CD8-positive, alpha-beta memory T cell (primary cell): Measurements from ENCODE around the gene PARD3. TPM values are rescaled to one million over a fixed set of nuclear protein-coding genes. Genes with fewer than 3 reads are reported as not detected.

Source experiments
- CTCF ChIA-PET: fragments of 350-600 bp; sonication (Branson Sonifier 250); formaldehyde crosslinking; loops from one replicate; lab custom pipeline; 2021; ENCODE audit warnings: antibody characterized with exemption; lab: Charles Lee
- POLR2A ChIA-PET: fragments of 350-600 bp; sonication (Branson Sonifier 250); formaldehyde crosslinking; loops from one replicate; lab custom pipeline; 2021; ENCODE audit warnings: antibody characterized with exemption; lab: Charles Lee
- DNase-seq, 5 donors: peaks; one replicate each; pipeline versions ENCODE4 v3.0.0 to v3.0.0-alpha.2; 2020 to 2022; ENCODE audit warnings: mixed read lengths in 1 of 5
- H3K27ac ChIP-seq: one replicate; pipeline ENCODE4 v1.7.0; 2013; ENCODE audit warnings: low read depth, mild to moderate bottlenecking, low read length, moderate library complexity
- H3K27me3 ChIP-seq: 2 replicates; pipeline ENCODE4 v1.7.0; 2013; ENCODE audit warnings: low read length, mild to moderate bottlenecking; ENCODE audit not compliant: insufficient read depth, poor library complexity, severe bottlenecking
- H3K36me3 ChIP-seq: 2 replicates; pipeline ENCODE4 v1.7.0; 2013; ENCODE audit warnings: mild to moderate bottlenecking, low read length, moderate library complexity; ENCODE audit not compliant: insufficient read depth
- H3K4me1 ChIP-seq: 2 replicates; pipeline ENCODE4 v1.7.0; 2013; ENCODE audit warnings: mild to moderate bottlenecking, low read length, moderate library complexity; ENCODE audit not compliant: insufficient read depth
- H3K4me3 ChIP-seq: 2 replicates; pipeline ENCODE4 v1.7.0; 2013; ENCODE audit warnings: mild to moderate bottlenecking, low read length
- H3K9me3 ChIP-seq: 2 replicates; pipeline ENCODE4 v1.7.0; 2013; ENCODE audit warnings: mild to moderate bottlenecking, low read length
- H3K27ac Mint-ChIP-seq, 8 donors: one replicate each; pipeline ENCODE4 v1.8.0; 2020 to 2021; ENCODE audit warnings: mixed read lengths in 8 of 8, mild to moderate bottlenecking in 6 of 8, inconsistent platforms in 3 of 8, moderate library complexity in 3 of 8
- H3K27me3 Mint-ChIP-seq, 2 donors: one replicate each; pipeline ENCODE4 v1.8.0; 2020 to 2021; ENCODE audit warnings: mixed read lengths in 2 of 2, mild to moderate bottlenecking in 1 of 2, moderate library complexity in 1 of 2
- H3K36me3 Mint-ChIP-seq, 3 donors: one replicate each; pipeline ENCODE4 v1.8.0; 2020 to 2021; ENCODE audit warnings: mixed read lengths in 3 of 3, inconsistent platforms in 1 of 3, mild to moderate bottlenecking in 1 of 3
- H3K4me1 Mint-ChIP-seq, 3 donors: one replicate each; pipeline ENCODE4 v1.8.0; 2020 to 2021; ENCODE audit warnings: mixed read lengths in 3 of 3, inconsistent platforms in 1 of 3, mild to moderate bottlenecking in 1 of 3
- H3K4me3 Mint-ChIP-seq, 7 donors: one replicate each; pipeline ENCODE4 v1.8.0; 2020 to 2021; ENCODE audit warnings: mixed read lengths in 7 of 7, mild to moderate bottlenecking in 6 of 7, moderate library complexity in 4 of 7, inconsistent platforms in 2 of 7
- H3K9me3 Mint-ChIP-seq, 5 donors: one replicate each; pipeline ENCODE4 v1.8.0; 2020 to 2022; ENCODE audit warnings: mixed read lengths in 5 of 5, mild to moderate bottlenecking in 3 of 5, moderate library complexity in 2 of 5, inconsistent platforms in 1 of 5
- polyA plus RNA-seq: library from polyadenylated mRNA; unstranded; fragments of 300-500 nt; fragmentation: Illumina TruSeq; gene quantifications from one replicate; pipeline ENCODE4 v1.2.3, GENCODE V29; 2021
- total RNA-seq, 2 experiments: library from RNA; stranded (reverse); gene quantifications; one replicate each; pipeline ENCODE4 v1.2.3, GENCODE V29; 2021

The PARD3 gene
- total and polyA plus RNA-seq, 3 experiments from 2014 or later = 0.27 to 0.46 TPM; not detected in 1

DNA sequence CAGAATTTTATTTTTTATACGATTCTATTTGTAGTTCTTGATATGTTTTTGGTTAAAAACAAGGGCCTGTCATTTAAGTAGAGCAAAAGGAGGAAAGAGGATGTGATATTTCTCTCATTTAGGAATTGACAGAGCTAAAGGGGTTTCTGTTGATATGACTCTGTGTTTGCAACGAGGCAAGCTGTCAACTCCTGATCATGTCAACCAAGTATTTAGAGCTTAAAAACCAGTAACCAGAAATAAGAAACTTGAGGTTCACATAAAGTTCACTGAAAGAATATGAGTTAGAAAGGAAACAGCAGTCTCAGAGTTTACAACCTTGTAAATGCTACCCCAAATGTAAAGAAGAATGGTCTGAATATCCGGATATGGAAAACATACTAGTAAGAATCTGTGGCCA, 434.2 kb downstream of the PARD3 start:
- H3K9me3 Mint-ChIP-seq = peaks cover 0 to 6% (median 0%) of the 10 kb centered on the region in 5 donors
- peaks cover 0 to 2% of the 10 kb centered on the region in 2 donors for H3K27me3 Mint-ChIP-seq
- CTCF ChIA-PET = no interaction called here
- Histone ChIP-seq H3K4me3 (no peak overlapping the region), H3K36me3 (no peaks in the 10 kb centered on the region), H3K27ac (no peak overlapping the region), H3K9me3 (no peaks in the 10 kb centered on the region), H3K4me1 (no peaks in the 10 kb centered on the region), H3K27me3 (no peaks in the 10 kb centered on the region)
- no peak overlapping the region for H3K4me3 Mint-ChIP-seq
- no peaks in the 10 kb centered on the region for H3K4me1 Mint-ChIP-seq
- POLR2A ChIA-PET = no interaction called here
- H3K27ac Mint-ChIP-seq = no peak overlapping the region
- DNase-seq = no peak
- H3K36me3 Mint-ChIP-seq = no peaks in the 10 kb centered on the region

DNA sequence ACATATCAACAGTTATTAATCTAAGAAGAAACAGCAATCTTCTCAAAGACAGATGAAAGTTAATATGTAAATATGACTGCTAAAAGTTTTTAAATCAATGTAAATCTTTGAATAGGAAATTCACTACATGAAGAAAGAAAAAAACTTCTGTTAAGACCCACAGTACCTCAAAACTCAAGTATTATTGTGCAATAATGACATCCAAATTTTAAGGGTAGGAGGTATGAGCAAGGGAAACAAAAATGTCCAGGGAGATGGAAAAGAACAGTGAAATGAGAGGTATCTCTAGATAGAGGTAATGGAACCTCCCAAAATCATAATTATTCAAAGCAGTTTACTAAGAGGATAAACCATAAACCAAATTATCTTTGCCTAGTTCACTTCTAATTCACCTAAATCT, 436.8 kb downstream of the PARD3 start:
- H3K36me3 ChIP-seq = no peaks in the 10 kb centered on the region
- no peak overlapping the region for H3K4me3 ChIP-seq
- Mint-ChIP-seq H3K27ac (no peak overlapping the region), H3K27me3 (peaks cover 0 to 2% of the 10 kb centered on the region in 2 donors), H3K4me3 (no peak overlapping the region), H3K4me1 (no peaks in the 10 kb centered on the region), H3K9me3 (peaks cover 0 to 6% (median 0%) of the 10 kb centered on the region in 5 donors), H3K36me3 (no peaks in the 10 kb centered on the region)
- ChIA-PET POLR2A (no interaction called here), CTCF (no interaction called here)
- no peak for DNase-seq
- no peak overlapping the region for H3K27ac ChIP-seq
- no peaks in the 10 kb centered on the region for H3K9me3 ChIP-seq
- no peaks in the 10 kb centered on the region for H3K27me3 ChIP-seq
- H3K4me1 ChIP-seq = no peaks in the 10 kb centered on the region

DNA sequence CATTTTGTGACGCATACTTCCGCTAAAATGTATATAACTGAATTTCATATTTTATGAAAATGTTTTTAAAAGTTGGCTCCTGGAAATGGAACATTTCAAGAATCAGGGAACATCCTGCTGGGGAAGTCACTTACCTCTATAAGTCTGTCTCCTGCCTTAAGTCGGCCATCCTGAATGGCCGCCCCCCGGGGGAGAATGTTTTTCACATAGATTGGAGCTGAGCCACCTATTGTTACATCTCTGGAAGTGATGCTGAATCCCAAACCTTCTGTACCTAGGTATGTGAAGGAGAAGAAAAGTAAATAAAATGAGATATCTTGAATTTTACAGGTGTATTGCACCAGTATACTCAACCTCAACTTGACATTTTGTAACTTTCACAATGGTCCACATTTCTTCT, 437.3 kb downstream of the PARD3 start:
- H3K36me3 ChIP-seq = no peaks in the 10 kb centered on the region
- H3K9me3 Mint-ChIP-seq = peaks cover 0 to 6% (median 0%) of the 10 kb centered on the region in 5 donors
- H3K9me3 ChIP-seq = no peaks in the 10 kb centered on the region
- DNase-seq = no peak
- no peak overlapping the region for H3K27ac ChIP-seq
- H3K4me3 Mint-ChIP-seq = no peak overlapping the region
- no peaks in the 10 kb centered on the region for H3K36me3 Mint-ChIP-seq
- no peak overlapping the region for H3K4me3 ChIP-seq
- peaks cover 0 to 2% of the 10 kb centered on the region in 2 donors for H3K27me3 Mint-ChIP-seq
- ChIA-PET POLR2A (no interaction called here), CTCF (no interaction called here)
- H3K27me3 ChIP-seq = no peaks in the 10 kb centered on the region
- no peak overlapping the region for H3K27ac Mint-ChIP-seq
- no peaks in the 10 kb centered on the region for H3K4me1 Mint-ChIP-seq
- H3K4me1 ChIP-seq = no peaks in the 10 kb centered on the region

DNA sequence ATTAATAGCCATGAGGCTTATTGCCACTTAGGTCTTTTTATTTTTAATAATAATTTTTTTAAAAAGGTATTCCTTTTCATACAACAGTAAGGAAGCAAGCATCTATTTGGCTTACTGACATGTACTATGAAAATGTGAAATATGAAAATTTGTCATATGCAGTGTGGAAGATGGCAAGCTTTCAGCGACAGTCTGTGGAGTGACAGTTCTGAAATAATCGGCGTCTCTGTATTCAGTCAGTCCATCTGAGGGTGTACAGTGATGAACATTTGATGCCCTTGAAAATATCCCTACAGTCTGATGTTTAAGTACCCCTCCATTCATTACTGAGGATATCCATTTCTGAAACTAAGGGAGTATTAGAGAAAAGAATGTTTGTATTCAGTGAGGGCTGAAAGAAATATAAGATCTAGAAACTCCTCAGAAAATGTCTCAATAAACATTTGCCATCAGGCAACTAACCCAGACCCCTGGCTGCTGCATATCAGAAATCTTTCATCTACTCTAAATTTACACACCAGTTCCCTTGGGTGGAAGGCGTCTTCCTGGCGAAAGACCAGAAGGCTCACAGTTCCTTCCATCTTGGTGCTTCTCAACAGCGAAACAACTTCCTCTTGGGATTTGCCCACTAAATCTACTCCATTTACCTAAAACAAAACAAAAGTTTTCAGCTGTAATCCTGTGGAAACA, 440.6 kb downstream of the PARD3 start:
- H3K27ac Mint-ChIP-seq = no peak overlapping the region
- Histone ChIP-seq H3K4me1 (no peaks in the 10 kb centered on the region), H3K4me3 (no peak overlapping the region), H3K9me3 (no peaks in the 10 kb centered on the region), H3K27ac (no peak overlapping the region), H3K36me3 (no peaks in the 10 kb centered on the region), H3K27me3 (no peaks in the 10 kb centered on the region)
- CTCF ChIA-PET = no interaction called here
- no peak overlapping the region for H3K4me3 Mint-ChIP-seq
- POLR2A ChIA-PET = no interaction called here
- no peak for DNase-seq
- peaks cover 0 to 4% (median 0%) of the 10 kb centered on the region in 3 donors for H3K4me1 Mint-ChIP-seq
- H3K9me3 Mint-ChIP-seq = no peaks in the 10 kb centered on the region
- H3K36me3 Mint-ChIP-seq = no peaks in the 10 kb centered on the region
- H3K27me3 Mint-ChIP-seq = peaks cover 0 to 2% of the 10 kb centered on the region in 2 donors

DNA sequence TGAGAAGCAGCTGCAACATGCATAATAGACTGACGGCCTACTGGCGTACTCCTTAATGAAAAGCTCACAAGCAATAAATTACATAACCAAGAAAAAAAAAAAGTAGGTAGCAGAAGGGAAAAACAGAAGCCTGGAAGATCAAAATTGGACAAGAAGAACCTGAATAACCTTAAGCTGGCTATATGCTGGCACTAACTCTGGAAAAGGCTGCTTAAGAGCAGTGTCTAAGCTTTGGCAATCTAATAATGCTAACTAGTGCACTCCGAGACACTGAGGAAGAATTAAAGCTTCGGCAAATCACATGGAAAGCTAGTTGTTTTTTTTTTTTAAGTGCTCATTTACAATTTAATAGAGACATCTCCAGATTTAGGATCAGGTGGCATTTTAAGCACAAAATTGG, 441.9 kb downstream of the PARD3 start:
- Histone ChIP-seq H3K36me3 (no peaks in the 10 kb centered on the region), H3K4me1 (no peaks in the 10 kb centered on the region), H3K27me3 (no peaks in the 10 kb centered on the region), H3K9me3 (no peaks in the 10 kb centered on the region), H3K4me3 (no peak overlapping the region), H3K27ac (no peak overlapping the region)
- Mint-ChIP-seq H3K4me3 (no peak overlapping the region), H3K27ac (no peak overlapping the region), H3K9me3 (no peaks in the 10 kb centered on the region), H3K36me3 (no peaks in the 10 kb centered on the region), H3K27me3 (peaks cover 0 to 2% of the 10 kb centered on the region in 2 donors), H3K4me1 (peaks cover 0 to 4% (median 0%) of the 10 kb centered on the region in 3 donors)
- ChIA-PET POLR2A (no interaction called here), CTCF (no interaction called here)
- DNase-seq = no peak

DNA sequence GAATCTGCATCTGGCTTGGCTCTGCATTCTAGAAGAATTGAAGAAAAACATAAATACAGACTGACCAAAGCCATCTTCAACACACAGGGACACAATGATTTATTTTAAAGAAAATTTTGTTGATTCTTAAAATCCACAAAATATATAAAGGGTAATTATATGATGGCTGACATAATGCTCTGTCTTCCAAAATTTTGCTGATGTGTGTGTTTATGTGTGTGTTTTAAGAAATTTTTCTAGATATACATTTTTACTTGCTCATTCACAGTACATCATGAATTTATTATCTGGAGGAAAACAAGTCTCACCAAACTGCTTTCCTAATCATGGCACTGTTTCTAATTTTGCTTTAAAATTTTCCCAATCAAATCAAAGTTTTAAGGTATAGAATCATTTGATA, 442.6 kb downstream of the PARD3 start:
- no peaks in the 10 kb centered on the region for H3K27me3 Mint-ChIP-seq
- H3K27me3 ChIP-seq = no peaks in the 10 kb centered on the region
- H3K4me3 Mint-ChIP-seq = no peak overlapping the region
- no peaks in the 10 kb centered on the region for H3K4me1 ChIP-seq
- no peak overlapping the region for H3K27ac ChIP-seq
- DNase-seq = no peak
- ChIA-PET CTCF (no interaction called here), POLR2A (no interaction called here)
- H3K9me3 Mint-ChIP-seq = no peaks in the 10 kb centered on the region
- H3K36me3 ChIP-seq = no peaks in the 10 kb centered on the region
- no peaks in the 10 kb centered on the region for H3K9me3 ChIP-seq
- peaks cover 0 to 4% (median 0%) of the 10 kb centered on the region in 3 donors for H3K4me1 Mint-ChIP-seq
- no peak overlapping the region for H3K4me3 ChIP-seq
- no peaks in the 10 kb centered on the region for H3K36me3 Mint-ChIP-seq
- H3K27ac Mint-ChIP-seq = no peak overlapping the region

DNA sequence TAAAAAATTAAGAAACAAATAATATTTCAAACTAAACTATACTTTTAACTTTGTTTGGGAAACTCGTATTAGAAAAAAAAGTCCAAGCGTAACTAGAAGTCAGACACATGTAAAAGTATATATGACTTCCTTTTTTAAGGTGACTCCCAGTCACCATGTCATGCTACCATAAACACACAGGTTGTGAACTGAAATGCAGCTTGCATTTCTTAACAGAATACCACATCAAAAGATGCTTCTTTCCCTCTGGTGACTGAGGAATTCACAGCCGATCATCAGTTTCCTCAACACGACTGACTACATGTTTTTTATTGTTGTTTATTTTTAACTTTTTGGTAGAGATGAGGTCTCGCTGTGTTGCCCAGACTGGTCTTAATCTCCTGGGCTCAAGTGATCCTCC, 445.0 kb downstream of the PARD3 start:
- H3K27me3 Mint-ChIP-seq = no peaks in the 10 kb centered on the region
- H3K4me1 Mint-ChIP-seq = peaks cover 0 to 4% (median 0%) of the 10 kb centered on the region in 3 donors
- no peaks in the 10 kb centered on the region for H3K9me3 Mint-ChIP-seq
- Histone ChIP-seq H3K27ac (no peak overlapping the region), H3K4me1 (no peaks in the 10 kb centered on the region), H3K36me3 (no peaks in the 10 kb centered on the region), H3K9me3 (no peaks in the 10 kb centered on the region), H3K27me3 (no peaks in the 10 kb centered on the region), H3K4me3 (no peak overlapping the region)
- H3K4me3 Mint-ChIP-seq = no peak overlapping the region
- POLR2A ChIA-PET = no interaction called here
- DNase-seq = no peak
- CTCF ChIA-PET = no interaction called here
- no peaks in the 10 kb centered on the region for H3K36me3 Mint-ChIP-seq
- H3K27ac Mint-ChIP-seq = no peak overlapping the region

DNA sequence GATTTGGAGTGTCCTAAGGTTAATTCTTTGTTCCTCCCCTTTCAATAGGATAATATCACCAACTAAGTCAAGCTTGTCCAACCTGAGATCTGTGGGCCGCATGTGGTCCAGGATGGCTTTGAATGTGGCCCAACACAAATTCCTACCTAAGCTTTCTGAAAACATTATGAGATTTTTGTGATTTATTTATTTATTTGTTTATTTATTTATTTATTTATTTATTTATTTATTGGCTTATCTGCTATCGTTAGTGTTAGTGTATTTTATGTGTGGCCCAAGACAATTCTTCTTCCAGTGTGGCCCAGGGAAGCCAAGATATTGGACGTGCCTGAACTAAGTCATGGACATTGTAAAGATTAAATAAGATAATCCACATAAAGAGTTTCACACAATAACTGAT, 446.0 kb downstream of the PARD3 start:
- Histone ChIP-seq H3K4me1 (no peaks in the 10 kb centered on the region), H3K4me3 (no peak overlapping the region), H3K27me3 (no peaks in the 10 kb centered on the region), H3K36me3 (no peaks in the 10 kb centered on the region), H3K9me3 (no peaks in the 10 kb centered on the region), H3K27ac (no peak overlapping the region)
- no peaks in the 10 kb centered on the region for H3K9me3 Mint-ChIP-seq
- POLR2A ChIA-PET = no interaction called here
- peaks cover 0 to 4% (median 0%) of the 10 kb centered on the region in 3 donors for H3K4me1 Mint-ChIP-seq
- H3K4me3 Mint-ChIP-seq = no peak overlapping the region
- no peak for DNase-seq
- no peaks in the 10 kb centered on the region for H3K36me3 Mint-ChIP-seq
- no peak overlapping the region for H3K27ac Mint-ChIP-seq
- CTCF ChIA-PET = no interaction called here
- H3K27me3 Mint-ChIP-seq = no peaks in the 10 kb centered on the region
